ENCODE measurements around the gene KLHL29. TPM values are rescaled to one million over a fixed set of nuclear protein-coding genes. Genes with fewer than 3 reads are reported as not detected.

Gene KLHL29
- total RNA-seq, 1 experiment from 2014 or later: 12.2 TPM

- Histone ChIP-seq H3K27ac (ENCODE audit: low read depth, low read length, poor library complexity, severe bottlenecking) (no peak overlapping the region), H3K4me3 (ENCODE audit: low read depth, low read length, poor library complexity, severe bottlenecking) (no peak overlapping the region), H3K36me3 (ENCODE audit: insufficient read depth, low read length, poor library complexity, severe bottlenecking) (no peaks in the 10 kb centered on the region), H3K27me3 (replicated peaks; ENCODE audit: insufficient read depth, low read depth, low read length, poor library complexity) (no peaks in the 10 kb centered on the region), H3K9me3 (ENCODE audit: low read depth, low read length, poor library complexity, severe bottlenecking) (no peaks in the 10 kb centered on the region), H3K4me1 (ENCODE audit: insufficient read depth, low read length, poor library complexity, severe bottlenecking) (peaks cover 9% of the 10 kb centered on the region)
- CTCF ChIA-PET: no interaction called here
- POLR2A ChIA-PET (ENCODE audit: low non-redundant PET): no interaction called here
- intact Hi-C loops (cut with micrococcal nuclease; ENCODE audit: unreplicated experiment): no loop called here
- no peak for DNase-seq (ENCODE audit: low spot score)
- BruUV-seq (replicated peaks): no TSS peak
- TF ChIP-seq EZH2 (IDR thresholded peaks at IDR 0.05; ENCODE audit: borderline replicate concordance, low read depth, low read length, poor library complexity, severe bottlenecking): no peak
- no peak for TF ChIP-seq CTCF (conservative IDR thresholded peaks at IDR 0.05; ENCODE audit: low read depth, low read length)
Observed at GRCh38 chr2:23692851-23693605, 308.0 kb downstream of the KLHL29 start.

DNA sequence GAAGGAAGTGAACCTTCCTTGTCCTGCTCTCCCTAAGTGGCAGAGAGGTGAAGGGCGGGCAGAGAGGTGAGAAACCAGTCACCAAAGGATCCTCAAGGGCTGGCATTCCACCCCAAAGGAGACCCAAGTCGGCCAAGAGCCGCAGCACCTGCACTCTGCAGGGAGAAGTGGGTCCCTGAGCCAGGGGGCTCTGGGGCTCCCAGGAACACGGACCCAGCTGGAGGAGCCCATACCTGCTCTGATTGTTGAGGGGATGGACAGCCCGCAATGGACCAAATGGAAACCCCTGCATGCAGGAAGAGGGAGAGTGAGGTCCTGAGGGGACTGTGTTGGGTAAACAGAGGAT lies 308.6 kb downstream of the KLHL29 start:
- H3K4me3 ChIP-seq (ENCODE audit: low read depth, low read length, poor library complexity, severe bottlenecking): no peak overlapping the region
- ChIA-PET POLR2A (ENCODE audit: low non-redundant PET) (no interaction called here), CTCF (no interaction called here)
- no peak overlapping the region for H3K27ac ChIP-seq (ENCODE audit: low read depth, low read length, poor library complexity, severe bottlenecking)
- TF ChIP-seq EZH2 (IDR thresholded peaks at IDR 0.05; ENCODE audit: borderline replicate concordance, low read depth, low read length, poor library complexity, severe bottlenecking) (no peak), CTCF (conservative IDR thresholded peaks at IDR 0.05; ENCODE audit: low read depth, low read length) (no peak)
- intact Hi-C loops (cut with micrococcal nuclease; ENCODE audit: unreplicated experiment): no loop called here
- no peaks in the 10 kb centered on the region for H3K9me3 ChIP-seq (ENCODE audit: low read depth, low read length, poor library complexity, severe bottlenecking)
- peaks cover 14% of the 10 kb centered on the region for H3K4me1 ChIP-seq (ENCODE audit: insufficient read depth, low read length, poor library complexity, severe bottlenecking)
- no TSS peak for BruUV-seq (replicated peaks)
- H3K27me3 ChIP-seq (replicated peaks; ENCODE audit: insufficient read depth, low read depth, low read length, poor library complexity): no peaks in the 10 kb centered on the region
- H3K36me3 ChIP-seq (ENCODE audit: insufficient read depth, low read length, poor library complexity, severe bottlenecking): no peaks in the 10 kb centered on the region
- DNase-seq (ENCODE audit: low spot score): no peak

DNA sequence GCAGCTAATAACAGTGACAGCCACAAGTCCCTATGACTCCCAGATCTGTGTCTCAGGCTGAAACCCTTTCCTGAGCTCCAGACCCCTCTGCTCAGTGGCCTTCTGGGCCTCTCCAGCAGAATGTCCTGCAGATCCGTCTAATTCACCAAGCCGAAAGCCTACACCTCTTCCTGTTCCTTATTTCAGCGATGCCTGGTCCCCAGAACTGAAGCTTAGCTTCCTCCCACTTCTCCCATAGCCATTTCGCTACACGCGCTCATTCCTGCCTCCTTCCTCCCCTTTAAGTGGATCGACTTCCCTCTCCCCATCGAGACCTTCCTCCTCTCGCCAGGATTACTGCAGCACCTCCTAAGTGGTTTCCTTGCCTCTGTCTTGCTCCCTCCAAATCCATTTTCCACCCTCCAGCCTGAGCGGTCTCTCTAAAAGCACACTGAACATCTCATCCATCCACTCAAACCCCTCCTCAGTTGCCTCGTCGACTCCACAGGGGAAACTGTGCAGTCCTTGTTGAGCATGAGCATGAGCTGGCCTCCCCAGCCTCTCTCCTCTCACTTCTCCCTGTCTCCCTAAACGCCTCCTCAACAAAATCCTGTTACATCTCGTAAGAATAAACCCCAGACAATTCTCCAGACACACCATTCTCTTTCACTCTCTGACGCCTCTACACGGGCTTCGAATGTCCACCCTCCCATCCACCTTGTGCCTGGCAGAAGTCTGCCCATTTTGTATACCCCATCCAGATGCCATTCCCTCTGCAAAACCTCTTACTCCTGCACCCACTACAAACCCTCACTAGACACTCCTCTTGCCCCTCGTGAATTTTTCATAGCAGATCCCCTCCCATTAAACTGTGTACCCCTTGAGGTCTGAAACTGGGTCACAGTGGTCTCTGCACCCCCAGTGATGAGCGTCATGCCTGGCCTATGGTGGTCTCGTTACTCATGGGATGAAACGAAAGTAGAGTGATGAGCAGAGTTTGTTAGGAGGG lies 309.4 kb downstream of the KLHL29 start:
- no peak for TF ChIP-seq EZH2 (IDR thresholded peaks at IDR 0.05; ENCODE audit: borderline replicate concordance, low read depth, low read length, poor library complexity, severe bottlenecking)
- no peak for TF ChIP-seq CTCF (conservative IDR thresholded peaks at IDR 0.05; ENCODE audit: low read depth, low read length)
- Histone ChIP-seq H3K36me3 (ENCODE audit: insufficient read depth, low read length, poor library complexity, severe bottlenecking) (no peaks in the 10 kb centered on the region), H3K27ac (ENCODE audit: low read depth, low read length, poor library complexity, severe bottlenecking) (no peak overlapping the region), H3K4me3 (ENCODE audit: low read depth, low read length, poor library complexity, severe bottlenecking) (no peak overlapping the region), H3K4me1 (ENCODE audit: insufficient read depth, low read length, poor library complexity, severe bottlenecking) (peaks cover 21% of the 10 kb centered on the region), H3K9me3 (ENCODE audit: low read depth, low read length, poor library complexity, severe bottlenecking) (no peaks in the 10 kb centered on the region), H3K27me3 (replicated peaks; ENCODE audit: insufficient read depth, low read depth, low read length, poor library complexity) (no peaks in the 10 kb centered on the region)
- DNase-seq (ENCODE audit: low spot score): no peak
- intact Hi-C loops (cut with micrococcal nuclease; ENCODE audit: unreplicated experiment): no loop called here
- ChIA-PET POLR2A (ENCODE audit: low non-redundant PET) (no interaction called here), CTCF (no interaction called here)
- no TSS peak for BruUV-seq (replicated peaks)
